Left renal cortex interstitium (tissue), 4 donors: Measurements from ENCODE around the gene SLC10A3. TPM values are rescaled to one million over a fixed set of nuclear protein-coding genes. Genes with fewer than 3 reads are reported as not detected.
"Not testable (repeated sequence)": the region's sequence is repeated elsewhere in the genome, so short reads cannot be mapped to it uniquely, and the experiment has no call there.

ENCODE experiments used
- DNase-seq, 4 donors: peaks; one replicate each; pipeline ENCODE4 v3.0.0-alpha.2; 2013; ENCODE audit warnings: low read depth in 4 of 4, low spot score in 2 of 4, missing footprints in 1 of 4
- polyA plus RNA-seq, 4 donors: library from polyadenylated mRNA; unstranded; fragments of 120-200 nt; gene quantifications; one replicate each; pipeline ENCODE4 v1.2.1, GENCODE V29; 2013; ENCODE audit not compliant: insufficient read length in 4 of 4

Gene SLC10A3
- polyA plus RNA-seq, 4 donors = 18.3 to 25.0 (median 20.7) TPM

DNA sequence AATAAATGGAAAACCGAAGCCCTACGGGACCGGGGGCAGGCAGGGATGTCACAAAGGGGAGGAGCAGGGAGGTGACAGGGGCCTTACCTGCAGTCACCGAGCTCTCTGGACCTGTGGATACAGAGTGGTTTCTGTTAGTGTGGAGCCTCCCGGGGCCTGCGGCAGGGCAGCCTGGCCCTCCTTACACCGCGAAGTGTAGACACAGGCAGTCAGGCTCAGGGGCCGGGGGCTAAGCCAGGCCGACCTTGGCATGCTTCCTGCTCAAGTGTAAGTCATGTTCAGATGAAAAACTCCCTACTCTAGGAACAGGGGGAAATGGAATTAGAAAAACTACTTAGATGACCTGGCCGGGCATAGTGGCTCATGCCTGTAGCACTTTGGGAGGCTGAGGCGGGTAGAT is 21.3 kb upstream of the SLC10A3 start:
- no peak for DNase-seq

DNA sequence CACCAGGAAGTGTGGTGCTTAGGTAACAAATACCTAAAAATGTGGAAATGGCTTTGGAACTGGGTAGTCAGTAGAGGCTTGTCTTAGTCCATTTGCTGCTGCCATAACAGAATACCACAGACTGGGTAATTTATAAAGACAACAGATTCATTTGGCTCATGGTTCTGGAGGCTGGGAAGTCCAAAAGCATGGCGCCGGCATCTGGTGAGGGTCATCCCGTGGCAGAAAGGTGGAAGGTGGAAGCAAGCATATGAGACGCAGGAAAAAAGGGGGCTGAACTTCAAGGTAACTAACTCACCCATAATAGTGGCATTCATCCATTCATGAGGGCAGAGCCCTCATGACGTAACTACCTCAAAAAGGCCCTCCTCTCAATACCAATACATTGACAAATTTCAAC is 19.0 kb upstream of the SLC10A3 start:
- no peak for DNase-seq

DNA sequence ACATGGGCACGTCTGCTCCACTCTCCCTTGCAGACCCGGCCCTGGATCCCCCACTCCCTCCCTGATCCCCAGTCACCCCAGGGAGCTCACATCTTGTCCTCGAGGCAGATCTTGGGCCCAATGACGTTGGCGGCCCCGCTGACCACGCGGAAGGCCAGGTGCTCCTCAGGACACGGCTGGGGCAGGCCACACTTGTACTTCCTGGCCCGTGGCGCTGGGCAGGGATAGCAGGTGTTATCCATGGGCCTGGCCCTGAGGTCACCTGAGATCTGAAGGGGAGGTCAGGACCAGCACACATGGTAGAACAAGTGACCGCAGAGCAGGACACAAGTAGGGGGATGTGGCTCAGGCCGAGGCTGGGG is 17.9 kb upstream of the SLC10A3 start:
- no peak for DNase-seq

DNA sequence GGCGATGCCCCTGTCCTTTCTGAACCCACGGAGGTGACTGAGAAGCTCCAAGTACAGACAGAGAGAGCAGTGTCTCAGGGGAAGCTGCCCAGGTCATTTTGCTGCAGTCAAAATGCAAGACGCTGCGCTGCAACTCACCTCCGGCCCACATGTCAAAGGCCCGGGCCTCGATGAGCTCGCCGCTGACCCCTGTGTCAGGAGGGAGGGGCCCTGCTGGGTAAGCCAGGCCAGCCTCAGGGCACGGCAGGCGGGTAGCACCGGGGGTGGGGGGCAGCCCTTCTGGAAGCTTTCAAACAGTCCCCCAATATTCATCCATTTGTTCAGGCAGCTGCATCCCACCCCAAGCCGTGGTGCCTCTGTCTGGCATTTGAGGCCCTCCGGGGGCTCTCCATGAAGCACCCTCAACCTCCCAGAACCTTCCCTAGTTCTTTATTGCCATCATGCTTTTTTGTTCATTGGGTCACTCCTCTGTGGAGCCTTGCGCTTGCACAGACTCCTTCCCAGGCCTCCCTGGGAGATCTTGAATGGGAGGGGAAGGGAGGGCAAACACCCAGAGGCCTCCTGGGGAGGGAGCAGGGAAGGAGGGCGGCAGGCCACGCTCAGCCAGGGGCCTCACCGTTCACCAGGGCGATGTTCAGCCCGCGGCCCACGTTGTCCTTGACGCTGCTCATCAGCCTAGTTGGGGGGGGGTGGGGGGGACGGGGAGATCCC is 17.4 kb upstream of the SLC10A3 start:
- no peak for DNase-seq

DNA sequence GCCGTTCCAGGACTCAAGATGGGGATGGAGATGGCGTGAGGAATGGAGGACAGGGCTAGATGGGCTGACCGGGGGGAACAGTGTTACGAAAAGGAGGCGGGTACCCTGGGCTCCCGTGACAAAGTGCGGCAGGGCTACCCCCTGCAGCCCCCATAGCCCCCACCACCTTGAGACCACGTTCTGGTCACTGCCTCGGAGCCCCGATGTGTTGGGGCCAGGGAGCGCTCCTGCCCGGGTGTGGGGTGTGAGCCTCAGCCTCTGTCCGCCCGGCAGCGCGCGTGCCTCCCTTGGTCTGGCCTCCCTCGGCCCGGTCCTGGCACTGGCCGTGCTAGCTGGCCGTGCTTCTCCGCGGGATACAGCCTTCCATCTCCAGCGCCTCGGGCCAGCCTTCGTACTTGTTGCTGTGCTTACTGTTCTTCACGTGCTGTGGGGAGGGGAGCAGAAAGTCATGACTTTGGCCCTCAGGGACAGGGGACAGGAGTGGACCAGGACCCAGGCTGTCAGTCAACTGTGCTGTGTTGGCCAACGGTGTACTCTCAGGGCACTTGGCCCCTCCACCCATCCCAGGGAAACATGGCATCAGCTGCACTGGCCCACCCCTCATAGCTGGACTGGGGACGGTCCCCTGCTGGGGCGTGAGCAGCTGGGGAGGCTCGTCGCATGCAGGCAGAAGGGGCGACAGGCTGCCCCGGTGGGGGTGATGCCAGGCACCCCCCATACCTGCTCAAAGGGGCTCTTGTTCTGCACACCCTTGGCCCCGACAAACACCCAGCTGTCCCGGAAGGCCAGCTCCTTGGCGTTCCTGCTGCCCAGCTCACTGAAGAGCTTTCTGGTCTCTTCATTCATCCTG is 16.3 kb upstream of the SLC10A3 start:
- DNase-seq = no peak

DNA sequence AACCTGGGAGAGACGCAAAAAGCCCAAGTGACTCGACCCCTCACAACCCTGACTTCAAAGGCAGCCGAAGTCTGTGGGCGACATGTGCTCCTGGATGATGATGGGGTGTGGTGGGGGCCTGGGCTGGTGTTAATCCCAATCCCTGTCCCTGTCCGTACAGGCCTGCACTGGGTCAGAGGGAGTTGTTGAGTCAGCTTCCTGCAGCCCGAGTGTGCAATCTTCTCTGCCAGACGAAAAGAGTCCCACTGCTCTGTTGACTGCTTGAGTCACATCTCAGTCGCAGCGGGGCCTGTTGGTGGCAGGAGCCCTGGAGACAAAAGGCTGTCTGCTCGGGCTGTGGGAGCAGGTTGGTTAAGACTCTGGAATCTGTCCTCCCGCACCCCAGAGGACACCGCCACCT is 15.3 kb upstream of the SLC10A3 start:
- DNase-seq = no peak

DNA sequence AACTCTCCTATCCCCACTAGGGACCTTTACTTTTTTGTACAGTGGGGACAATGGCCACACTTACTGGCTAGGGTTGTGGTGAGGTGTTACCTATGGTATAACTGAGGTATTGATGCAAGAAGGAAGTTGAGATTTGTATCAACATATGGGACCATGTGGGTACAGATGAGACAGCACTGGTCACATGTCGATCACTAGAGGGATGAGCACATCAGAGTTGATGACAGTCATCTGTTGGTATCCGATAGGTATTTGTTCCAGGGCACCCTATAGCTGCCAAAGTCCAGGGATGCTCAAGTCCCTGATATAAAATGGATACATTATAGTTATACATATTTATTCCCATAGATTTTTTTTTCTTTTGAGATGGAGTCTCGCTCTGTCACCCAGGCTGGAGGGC is 12.6 kb upstream of the SLC10A3 start:
- DNase-seq = no peak

DNA sequence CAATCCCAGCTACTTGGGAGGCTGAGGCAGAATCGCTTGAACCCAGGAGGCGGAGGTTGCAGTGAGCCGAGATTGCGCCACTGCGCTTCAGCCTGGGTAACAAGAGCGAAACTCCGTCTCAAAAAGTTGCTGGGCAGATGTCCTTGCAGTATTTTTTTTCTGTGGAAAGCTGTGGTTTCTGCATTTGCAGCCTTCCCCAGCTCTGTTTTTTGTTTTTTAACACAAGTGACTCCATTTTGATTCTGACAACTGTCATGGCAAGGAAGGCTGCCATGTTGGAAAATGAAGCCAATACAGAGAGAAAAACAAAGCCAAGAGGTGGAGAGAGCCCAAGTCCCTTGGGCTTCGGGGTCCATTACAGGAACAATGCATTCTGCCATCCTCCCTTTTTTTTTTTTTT is 11.7 kb upstream of the SLC10A3 start:
- DNase-seq = no peak

DNA sequence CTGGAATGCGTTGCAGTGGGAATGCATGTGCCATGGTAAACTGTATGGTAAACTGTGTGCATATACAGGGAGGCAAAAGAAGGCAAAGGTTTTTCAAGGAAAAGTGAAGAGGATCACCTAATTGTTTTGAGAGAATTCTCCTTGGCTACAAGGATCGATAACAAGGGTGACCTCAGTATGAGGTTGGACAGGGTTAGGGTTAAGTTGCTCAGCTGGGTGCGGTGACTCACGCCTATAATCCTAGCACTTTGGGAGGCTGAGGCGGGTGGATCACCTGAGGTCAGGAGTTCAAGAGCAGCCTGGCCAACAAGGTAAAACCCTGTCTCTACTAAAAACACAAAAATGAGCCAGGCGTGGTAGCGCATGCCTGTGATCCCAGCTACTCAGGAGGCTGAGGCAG is 11.0 kb upstream of the SLC10A3 start:
- DNase-seq = not testable (repeated sequence)

DNA sequence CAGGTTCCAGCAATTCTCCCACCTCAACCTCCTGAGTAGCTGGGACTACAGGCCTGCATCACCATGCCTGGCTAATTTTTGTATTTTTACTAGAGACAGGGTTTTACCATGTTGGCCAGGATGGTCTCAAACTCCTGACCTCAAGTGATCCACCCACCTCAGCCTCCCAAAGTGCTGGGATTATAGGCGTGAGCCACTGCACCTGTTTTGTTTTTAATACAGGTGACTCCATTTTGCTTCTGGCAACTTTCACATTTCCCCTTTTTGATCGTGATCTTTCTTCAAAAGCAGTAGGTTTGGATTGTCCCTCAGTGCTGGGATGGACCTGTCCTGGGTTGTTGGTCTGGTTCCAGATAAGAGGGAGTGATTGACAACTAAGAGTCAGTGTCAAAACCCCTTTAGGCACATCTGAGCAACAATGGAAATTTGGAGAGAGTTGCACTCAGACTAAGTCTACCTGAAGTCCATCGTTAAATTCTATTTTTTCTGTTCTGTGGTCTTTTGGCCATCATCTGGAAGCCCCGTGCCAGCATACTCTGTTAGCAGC is 6.2 kb upstream of the SLC10A3 start:
- DNase-seq = not testable (repeated sequence)

DNA sequence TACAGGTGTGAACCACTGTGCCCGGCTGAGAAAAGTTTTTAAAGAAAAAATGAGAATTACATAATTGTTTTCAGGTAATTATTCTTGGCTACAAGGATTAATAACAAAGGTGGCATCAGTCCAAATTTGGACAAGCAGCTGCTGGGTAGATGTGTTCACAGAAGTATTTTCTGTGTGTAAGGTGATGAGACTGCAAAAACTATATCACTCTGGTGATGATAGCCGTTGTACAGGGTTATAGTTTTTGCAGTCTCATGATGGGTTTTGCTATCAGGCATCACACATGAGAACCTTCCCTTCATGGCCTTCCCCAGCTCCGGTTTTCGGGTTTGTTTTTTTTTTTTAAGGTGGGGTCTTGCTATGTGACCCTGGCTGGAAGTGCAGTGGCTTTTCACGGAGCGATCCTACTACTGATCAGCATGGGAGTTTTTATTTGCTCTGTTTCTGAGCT is 5.1 kb upstream of the SLC10A3 start:
- no peak for DNase-seq

DNA sequence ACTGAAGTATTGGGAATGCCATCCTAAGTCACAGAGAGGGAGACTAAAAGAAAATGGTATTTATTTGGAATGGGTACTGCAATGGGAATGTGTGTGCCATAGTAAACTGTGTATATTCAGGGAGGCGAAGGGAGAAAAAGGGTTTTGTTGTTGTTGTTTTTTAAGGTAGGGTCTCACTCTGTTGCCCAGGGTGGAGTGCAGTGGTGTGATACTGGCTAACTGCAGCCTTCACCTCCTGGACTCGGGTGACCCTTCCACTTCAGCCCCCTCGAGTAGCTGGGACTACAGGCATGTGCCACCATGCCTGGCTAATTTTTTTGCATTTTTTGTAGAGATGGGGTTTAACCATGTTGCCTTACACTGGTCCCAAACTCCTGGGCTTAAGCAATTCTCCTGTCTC is 4.3 kb upstream of the SLC10A3 start:
- DNase-seq = no peak

DNA sequence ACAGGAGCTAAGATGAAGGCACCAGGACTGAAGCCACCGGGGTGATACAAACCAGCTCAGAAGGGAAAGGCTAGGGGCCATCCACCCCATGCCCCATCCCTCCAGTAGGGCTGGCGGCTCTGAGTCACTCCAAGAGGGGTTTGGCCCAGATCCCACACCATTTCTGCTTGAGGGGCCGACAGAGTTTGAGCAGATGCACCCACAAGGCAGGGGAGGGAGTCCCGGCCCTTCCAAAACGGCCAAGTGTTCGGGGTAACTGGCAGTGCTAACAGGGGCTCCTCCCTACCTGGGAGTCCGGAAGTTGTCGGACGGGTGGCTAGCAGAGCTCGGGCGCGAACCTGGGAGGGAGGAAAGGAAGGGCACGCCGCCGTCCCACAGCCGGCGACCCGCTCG is 412 bp downstream of the SLC10A3 start:
- no peak for DNase-seq

DNA sequence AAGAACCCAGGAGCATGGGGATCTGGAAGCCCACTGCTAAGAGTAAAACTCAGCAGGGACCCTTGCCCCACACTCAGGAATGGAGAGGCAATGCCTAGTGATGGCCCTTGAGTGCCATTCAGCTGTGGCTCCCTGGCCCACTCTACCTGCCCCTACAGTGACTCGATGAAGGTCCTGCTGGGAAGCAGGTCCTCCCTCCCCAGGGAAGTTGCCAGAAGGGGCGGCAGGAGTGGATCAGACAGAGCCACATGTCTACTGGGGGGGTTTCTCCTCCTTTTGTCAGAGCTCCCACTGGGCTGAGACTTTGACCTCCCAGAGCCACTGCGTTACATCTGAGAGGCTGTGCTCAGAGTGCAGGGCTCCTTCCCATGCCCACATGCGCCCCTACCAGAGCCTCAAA is 1.2 kb downstream of the SLC10A3 start:
- DNase-seq = no peak

DNA sequence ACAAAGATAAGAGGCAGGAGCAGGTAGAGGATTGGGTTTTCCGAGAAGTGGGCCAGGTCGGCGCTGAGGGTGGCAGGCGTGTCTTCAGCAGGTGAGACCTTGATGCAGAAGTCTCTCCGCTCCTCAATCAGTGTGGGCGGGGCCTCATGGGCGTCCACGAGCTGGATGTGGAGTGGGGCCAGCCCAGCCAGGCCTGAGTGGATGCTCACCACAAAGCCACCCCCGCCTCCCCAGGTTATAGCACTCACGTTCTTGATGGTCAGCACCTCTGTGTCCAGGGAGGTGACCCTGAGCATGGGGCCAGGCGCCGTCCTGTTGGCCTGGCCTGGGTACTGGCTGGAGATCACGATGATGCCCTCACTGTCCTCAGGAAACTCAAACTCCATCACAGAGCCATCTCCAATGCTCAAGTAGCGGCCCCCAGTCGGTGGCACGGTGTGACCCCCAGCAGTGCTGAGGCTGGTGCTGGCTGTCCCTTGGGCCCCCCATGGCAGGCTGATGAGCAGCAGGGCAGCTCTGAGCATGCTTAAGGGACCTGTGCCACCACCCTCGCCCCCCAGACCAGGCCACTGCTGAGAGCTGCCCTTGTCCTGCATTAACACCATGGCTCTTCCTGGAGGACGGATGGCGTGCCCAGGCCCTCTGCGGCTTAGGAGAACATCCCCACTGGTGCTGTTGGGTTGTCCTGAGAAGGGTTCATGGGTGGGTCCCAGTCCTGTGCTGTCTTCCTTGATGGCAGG is 1.9 kb downstream of the SLC10A3 start:
- DNase-seq = no peak

DNA sequence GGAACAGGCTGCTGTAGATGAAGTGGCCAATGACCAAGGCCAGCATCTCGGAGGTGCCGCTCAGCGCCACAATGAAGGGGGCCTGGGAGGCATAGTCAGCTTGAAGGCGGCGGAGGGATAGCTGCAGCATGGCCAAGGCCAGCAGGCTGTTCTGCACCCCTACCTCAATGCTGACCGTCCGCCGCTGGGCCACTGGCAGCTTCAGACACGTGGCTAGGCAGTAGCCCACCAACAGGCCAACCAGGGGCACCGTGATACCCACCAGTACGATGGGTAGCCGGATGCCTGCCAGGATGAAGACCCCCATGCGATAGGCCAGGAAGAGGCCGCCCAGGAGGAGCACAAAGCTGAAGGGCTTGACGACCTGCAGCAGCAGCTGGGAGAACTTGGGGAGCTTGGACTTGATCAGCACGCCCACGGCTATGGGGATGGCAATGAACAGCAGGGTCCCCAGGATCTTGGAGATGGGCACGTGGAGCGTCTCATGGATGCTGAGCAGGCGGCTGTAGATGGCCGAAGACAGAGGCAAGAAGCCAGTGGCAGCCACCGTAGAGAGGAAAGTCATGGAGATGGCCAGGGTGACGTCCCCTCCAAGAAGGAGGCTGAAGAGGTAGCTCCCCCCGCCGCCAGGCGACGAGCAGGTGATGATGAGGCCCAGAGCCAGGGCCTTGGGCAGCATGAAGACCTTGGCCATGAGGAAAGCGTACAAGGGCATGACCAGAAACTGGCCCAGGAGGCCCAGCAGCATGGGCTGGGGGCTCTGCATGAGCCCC is 2.7 kb downstream of the SLC10A3 start:
- no peak for DNase-seq

DNA sequence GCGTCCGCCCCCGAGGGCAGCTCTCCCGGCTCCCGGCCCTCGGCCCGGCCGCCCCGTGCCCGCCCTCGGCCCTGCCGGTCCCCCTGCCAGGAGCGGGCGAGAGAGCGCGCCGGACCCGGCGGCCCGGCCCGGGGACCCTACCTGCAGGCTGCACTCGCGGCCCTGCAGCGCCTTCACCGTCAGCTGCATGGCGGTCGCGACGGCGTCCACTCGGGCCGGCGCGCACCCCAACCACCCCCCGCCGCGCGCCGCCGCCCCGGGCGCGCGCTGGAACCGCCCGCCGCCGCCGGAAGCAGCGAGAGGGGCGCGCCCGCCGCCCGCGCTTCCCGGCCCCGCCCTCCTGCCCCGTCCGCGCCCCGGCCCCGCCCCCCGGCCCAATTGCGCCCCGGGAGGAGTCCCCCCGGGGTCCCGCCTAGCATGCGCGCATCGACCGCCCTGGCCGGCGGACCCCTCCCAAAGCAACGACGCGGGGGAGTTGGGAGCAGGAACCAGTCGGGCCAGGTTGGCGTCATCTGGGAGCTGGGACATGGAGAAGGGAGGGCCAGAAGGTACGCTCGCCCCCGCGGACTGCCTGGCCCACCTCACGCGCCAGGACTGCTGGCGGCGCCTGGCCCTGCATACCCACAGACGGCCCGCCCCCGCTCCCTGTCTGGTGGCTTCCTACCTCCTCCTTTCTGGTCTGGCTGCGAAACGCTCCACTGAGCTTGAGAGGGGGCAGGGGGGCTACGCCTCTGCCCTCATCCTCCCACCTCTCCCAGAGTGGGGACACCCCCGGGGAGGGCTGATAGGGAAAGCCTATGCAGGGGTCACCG is 3.8 kb downstream of the SLC10A3 start, which contains the start of gene UBL4A:
Gene UBL4A (minus strand): TSS at position 220 of the 812 bp plus-strand sequence. CDS start 31 bp downstream, at position 189.
- peak in 2 of 4 donors; percentile 40 to 55 for DNase-seq

DNA sequence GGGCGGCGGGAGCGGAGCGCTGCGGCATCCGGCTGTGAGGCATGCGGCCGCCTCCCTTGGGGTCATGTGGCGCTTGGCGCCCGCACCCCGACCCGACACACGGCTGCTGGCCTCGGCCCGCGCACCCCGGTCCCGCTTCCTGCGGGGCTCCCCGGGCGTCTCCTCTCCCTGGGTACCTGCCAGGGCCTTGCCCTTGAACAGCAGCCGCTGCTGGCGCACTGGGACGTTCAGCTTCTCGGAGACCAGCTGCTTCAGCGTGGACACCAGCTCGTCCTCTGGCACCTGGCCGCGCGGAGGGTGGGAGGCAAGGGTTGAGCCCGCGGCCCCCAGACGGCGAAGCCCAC is 4.4 kb downstream of the SLC10A3 start:
- no peak for DNase-seq
